ENCODE measurements around the gene GPR35.

The GPR35 gene

GRCh38 chr2:240624950-240625621 lies at the start of gene GPR35:
GPR35 (plus strand) TSS chr2:240625480; CDS start chr2:240629953, 4,473 bp downstream.
- peak; percentile 62 to 74 (median 73) for DNase-seq (ENCODE audit: low read depth in 2 of 3, low spot score in 2 of 3)

GRCh38 chr2:240576036-240576435 lies 49.2 kb upstream of the GPR35 start:
- no peak for DNase-seq (ENCODE audit: low read depth in 2 of 3, low spot score in 2 of 3)

- DNase-seq (ENCODE audit: low read depth in 2 of 3, low spot score in 2 of 3): no peak
Measured at GRCh38 chr2:240576436-240577205, 48.7 kb upstream of the GPR35 start.

GRCh38 chr2:240577281-240578109 lies 47.8 kb upstream of the GPR35 start:
- no peak for DNase-seq (ENCODE audit: low read depth in 2 of 3, low spot score in 2 of 3)

GRCh38 chr2:240578110-240578450 lies 47.2 kb upstream of the GPR35 start:
- DNase-seq (ENCODE audit: low read depth in 2 of 3, low spot score in 2 of 3): no peak

- DNase-seq (ENCODE audit: low read depth in 2 of 3, low spot score in 2 of 3): no peak
Measured at GRCh38 chr2:240578488-240578887, 46.8 kb upstream of the GPR35 start.

GRCh38 chr2:240579071-240579762 lies 46.1 kb upstream of the GPR35 start:
- no peak for DNase-seq (ENCODE audit: low read depth in 2 of 3, low spot score in 2 of 3)

GRCh38 chr2:240579771-240580614 lies 45.3 kb upstream of the GPR35 start:
- peak in 2 of 3 experiments; percentile 22 to 41 for DNase-seq (ENCODE audit: low read depth in 2 of 3, low spot score in 2 of 3)

- DNase-seq (ENCODE audit: low read depth in 2 of 3, low spot score in 2 of 3): no peak
Measured at GRCh38 chr2:240581811-240582210, 43.5 kb upstream of the GPR35 start.

GRCh38 chr2:240582781-240583180 lies 42.5 kb upstream of the GPR35 start:
- no peak for DNase-seq (ENCODE audit: low read depth in 2 of 3, low spot score in 2 of 3)

GRCh38 chr2:240583774-240584173 lies 41.5 kb upstream of the GPR35 start:
- DNase-seq (ENCODE audit: low read depth in 2 of 3, low spot score in 2 of 3): no peak

- DNase-seq (ENCODE audit: low read depth in 2 of 3, low spot score in 2 of 3): no peak
Measured at GRCh38 chr2:240584486-240585031, 40.7 kb upstream of the GPR35 start.

GRCh38 chr2:240585101-240585500 lies 40.2 kb upstream of the GPR35 start:
- DNase-seq (ENCODE audit: low read depth in 2 of 3, low spot score in 2 of 3): no peak

GRCh38 chr2:240585681-240586197 lies 39.5 kb upstream of the GPR35 start:
- no peak for DNase-seq (ENCODE audit: low read depth in 2 of 3, low spot score in 2 of 3)

- peak; percentile 87 to 95 (median 94) for DNase-seq (ENCODE audit: low read depth in 2 of 3, low spot score in 2 of 3)
Measured at GRCh38 chr2:240586198-240586918, 38.9 kb upstream of the GPR35 start, which contains the start of gene CAPN10. CAPN10 (plus strand) TSS chr2:240586734; CDS start chr2:240586912, 178 bp downstream.

- peak in 2 of 3 experiments; percentile 23 to 31 for DNase-seq (ENCODE audit: low read depth in 2 of 3, low spot score in 2 of 3)
Measured at GRCh38 chr2:240586919-240587800, 38.1 kb upstream of the GPR35 start.

- no peak for DNase-seq (ENCODE audit: low read depth in 2 of 3, low spot score in 2 of 3)
Measured at GRCh38 chr2:240588006-240588655, 37.1 kb upstream of the GPR35 start.

Measured in activated CD8-positive, alpha-beta memory T cell treated with anti-CD3 and anti-CD28 coated beads for 48 hours (primary cell).